SJSA1 (cell line): ENCODE measurements around the gene EMP3. TPM values are rescaled to one million over a fixed set of nuclear protein-coding genes. Genes with fewer than 3 reads are reported as not detected.

Source experiments
- DNase-seq, 2 experiments: peaks; one replicate each; pipeline ENCODE4 v3.0.0-alpha.2; 2015 to 2020; ENCODE audit warnings: low spot score in 2 of 2, low read depth in 1 of 2
- H3K27ac ChIP-seq: fragments of 250-450 bp; sonication (Bioruptor Pico); 2 replicates; pipeline ENCODE4 v1.5.1; 2020; ENCODE audit warnings: mild to moderate bottlenecking, moderate library complexity
- H3K27me3 ChIP-seq: fragments of 250-450 bp; sonication (Bioruptor Pico); replicated peaks from 2 replicates; pipeline ENCODE4 v1.5.1; 2020; ENCODE audit warnings: mild to moderate bottlenecking, moderate library complexity
- H3K36me3 ChIP-seq: fragments of 250-450 bp; sonication (Bioruptor Pico); 2 replicates; pipeline ENCODE4 v1.5.1; 2020; ENCODE audit warnings: mild to moderate bottlenecking
- H3K4me1 ChIP-seq: fragments of 250-450 bp; sonication (Bioruptor Pico); replicated peaks from 2 replicates; pipeline ENCODE4 v1.6.1; 2021; ENCODE audit warnings: mild to moderate bottlenecking
- H3K4me3 ChIP-seq: fragments of 250-450 bp; sonication (Bioruptor Pico); 2 replicates; pipeline ENCODE4 v1.5.1; 2020; ENCODE audit warnings: mild to moderate bottlenecking
- H3K9me3 ChIP-seq: fragments of 250-450 bp; sonication (Bioruptor Pico); replicated peaks from 2 replicates; pipeline ENCODE4 v1.5.1; 2020; ENCODE audit warnings: mild to moderate bottlenecking
- total RNA-seq: library from RNA; depleted of rRNA; stranded (reverse); fragments of >200 nt; shearing (Covaris generic); gene quantifications from 2 replicates; pipeline ENCODE4 v1.2.3, GENCODE V29; 2014

Gene EMP3
- total RNA-seq, 1 experiment from 2014 or later, result 62.2 TPM

- H3K36me3 ChIP-seq, result peaks cover 55% of the 10 kb centered on the region
- no peak for DNase-seq
- H3K4me1 ChIP-seq, result peaks cover 43% of the 10 kb centered on the region
- H3K27ac ChIP-seq, result no peak overlapping the region
- H3K4me3 ChIP-seq, result no peak overlapping the region
- H3K27me3 ChIP-seq, result no peaks in the 10 kb centered on the region
- H3K9me3 ChIP-seq, result no peaks in the 10 kb centered on the region
These were observed 4.0 kb downstream of the EMP3 start for GRCh38 chr19:48329167-48329891.

DNA sequence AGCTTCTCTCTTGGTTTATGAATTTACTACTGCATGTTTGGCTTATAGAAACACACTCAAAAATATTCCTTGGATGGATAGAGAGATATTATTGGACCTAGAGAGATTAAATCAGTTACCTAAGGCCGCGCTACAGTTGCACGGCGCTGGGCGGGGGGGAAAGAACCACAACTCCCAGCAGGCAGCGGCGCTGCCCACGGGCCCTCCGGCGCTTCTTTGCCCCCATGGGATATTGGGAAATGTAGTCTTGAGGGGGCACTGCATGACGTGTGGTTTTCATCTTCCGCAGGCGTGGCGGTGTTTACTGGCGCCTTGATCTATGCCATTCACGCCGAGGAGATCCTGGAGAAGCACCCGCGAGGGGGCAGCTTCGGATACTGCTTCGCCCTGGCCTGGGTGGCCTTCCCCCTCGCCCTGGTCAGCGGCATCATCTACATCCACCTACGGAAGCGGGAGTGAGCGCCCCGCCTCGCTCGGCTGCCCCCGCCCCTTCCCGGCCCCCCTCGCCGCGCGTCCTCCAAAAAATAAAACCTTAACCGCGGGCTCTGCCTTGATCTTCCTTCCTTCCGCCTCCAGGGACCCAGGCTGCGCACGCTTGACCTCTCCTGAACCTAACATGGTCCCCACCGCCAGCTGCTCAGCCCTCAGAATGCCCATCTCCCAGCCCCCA, 4.8 kb downstream of the EMP3 start:
- Histone ChIP-seq H3K9me3 (no peaks in the 10 kb centered on the region), H3K27me3 (no peaks in the 10 kb centered on the region), H3K27ac (no peak overlapping the region), H3K4me3 (no peak overlapping the region), H3K4me1 (peaks cover 35% of the 10 kb centered on the region), H3K36me3 (peaks cover 55% of the 10 kb centered on the region)
- no peak for DNase-seq

DNA sequence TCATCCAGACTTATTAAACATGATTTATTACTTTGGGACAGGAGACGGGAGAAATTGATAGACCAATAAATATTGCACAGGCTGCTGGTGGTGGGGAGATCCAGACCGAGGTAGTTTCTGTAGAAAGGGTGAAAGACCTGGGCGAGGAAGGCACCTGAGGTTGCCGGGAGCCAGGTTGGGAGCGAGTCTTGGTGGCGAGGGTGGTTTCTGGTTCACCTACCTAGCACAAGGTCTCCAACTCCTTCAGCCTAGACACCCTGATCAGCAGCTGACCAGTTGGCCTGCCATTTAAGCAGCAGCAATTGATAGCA, 7.0 kb downstream of the EMP3 start:
- peaks cover 22% of the 10 kb centered on the region for H3K4me1 ChIP-seq
- H3K27me3 ChIP-seq, result no peaks in the 10 kb centered on the region
- H3K4me3 ChIP-seq, result no peak overlapping the region
- H3K9me3 ChIP-seq, result no peaks in the 10 kb centered on the region
- H3K36me3 ChIP-seq, result peaks cover 42% of the 10 kb centered on the region
- no peak for DNase-seq
- H3K27ac ChIP-seq, result no peak overlapping the region

DNA sequence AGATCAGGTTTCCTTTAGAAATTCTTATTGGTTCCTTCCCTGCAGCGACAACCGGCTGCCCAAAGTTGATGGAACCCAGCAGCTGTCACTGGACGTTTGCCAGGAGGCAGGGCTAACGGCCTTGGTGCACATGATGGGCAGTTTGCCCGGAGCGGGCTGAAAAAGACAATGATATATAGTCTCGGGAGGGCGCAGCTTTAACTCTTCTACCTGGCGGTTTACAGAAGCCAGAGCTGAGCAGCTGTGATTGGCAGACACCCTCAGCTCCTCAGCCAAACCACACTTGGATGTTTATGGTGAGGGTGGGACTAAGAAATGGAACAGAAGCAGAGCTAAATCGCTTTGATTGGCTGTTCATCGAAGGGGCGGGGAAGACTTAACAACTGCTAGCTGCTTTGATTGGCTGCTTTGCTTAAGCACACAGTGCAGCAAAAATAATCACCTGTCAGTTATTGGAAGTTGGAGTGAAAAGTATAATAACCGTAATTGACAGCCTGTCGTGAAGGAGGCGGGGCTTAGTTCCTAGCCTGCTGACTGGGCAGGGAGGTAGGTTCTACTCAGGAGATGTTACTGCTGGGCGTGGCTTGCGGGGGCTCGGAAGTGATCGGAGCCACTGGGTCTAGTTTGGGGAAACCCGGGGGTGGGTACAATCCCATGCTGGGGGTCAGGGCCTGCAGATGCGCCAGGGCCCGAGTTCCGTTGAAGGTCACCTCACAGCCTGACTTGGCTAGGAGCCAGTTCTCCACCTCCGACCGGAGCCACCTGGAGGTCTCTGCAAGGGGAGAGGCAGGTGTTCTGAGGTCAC, 7.5 kb downstream of the EMP3 start:
- H3K9me3 ChIP-seq, result no peaks in the 10 kb centered on the region

GRCh38 chr19:48333467-48334384, 8.4 kb downstream of the EMP3 start:
- Histone ChIP-seq H3K27ac (no peak overlapping the region), H3K9me3 (no peaks in the 10 kb centered on the region), H3K27me3 (no peaks in the 10 kb centered on the region), H3K36me3 (peaks cover 31% of the 10 kb centered on the region), H3K4me3 (peak overlapping the region; percentile 43), H3K4me1 (peaks cover 22% of the 10 kb centered on the region)
- peak; percentile 76 to 93 for DNase-seq

More for the DNA sequence above, 7.5 kb downstream of the EMP3 start:
- peaks cover 37% of the 10 kb centered on the region for H3K36me3 ChIP-seq
- no peak overlapping the region for H3K27ac ChIP-seq
- DNase-seq, result peak; percentile 86 to 87
- no peaks in the 10 kb centered on the region for H3K27me3 ChIP-seq
- peak overlapping the region; percentile 43 for H3K4me3 ChIP-seq
- H3K4me1 ChIP-seq, result peaks cover 22% of the 10 kb centered on the region

GRCh38 chr19:48338253-48338755, 13.0 kb downstream of the EMP3 start:
- Histone ChIP-seq H3K4me3 (no peak overlapping the region), H3K4me1 (peaks cover 7% of the 10 kb centered on the region), H3K27ac (no peak overlapping the region), H3K36me3 (no peaks in the 10 kb centered on the region), H3K27me3 (no peaks in the 10 kb centered on the region), H3K9me3 (no peaks in the 10 kb centered on the region)
- no peak for DNase-seq

GRCh38 chr19:48338802-48339503, 13.6 kb downstream of the EMP3 start:
- Histone ChIP-seq H3K27ac (no peak overlapping the region), H3K9me3 (no peaks in the 10 kb centered on the region)

GRCh38 chr19:48340995-48341394, 15.6 kb downstream of the EMP3 start:
- no peak for DNase-seq
- no peak overlapping the region for H3K27ac ChIP-seq
- H3K4me3 ChIP-seq, result no peak overlapping the region
- H3K36me3 ChIP-seq, result no peaks in the 10 kb centered on the region
- no peaks in the 10 kb centered on the region for H3K4me1 ChIP-seq
- H3K9me3 ChIP-seq, result no peaks in the 10 kb centered on the region
- H3K27me3 ChIP-seq, result no peaks in the 10 kb centered on the region

More at GRCh38 chr19:48338802-48339503, 13.6 kb downstream of the EMP3 start:
- no peak for DNase-seq
- Histone ChIP-seq H3K36me3 (no peaks in the 10 kb centered on the region), H3K4me1 (peaks cover 3% of the 10 kb centered on the region; the same call in 1 of the 2 replicates), H3K27me3 (no peaks in the 10 kb centered on the region), H3K4me3 (no peak overlapping the region)

DNA sequence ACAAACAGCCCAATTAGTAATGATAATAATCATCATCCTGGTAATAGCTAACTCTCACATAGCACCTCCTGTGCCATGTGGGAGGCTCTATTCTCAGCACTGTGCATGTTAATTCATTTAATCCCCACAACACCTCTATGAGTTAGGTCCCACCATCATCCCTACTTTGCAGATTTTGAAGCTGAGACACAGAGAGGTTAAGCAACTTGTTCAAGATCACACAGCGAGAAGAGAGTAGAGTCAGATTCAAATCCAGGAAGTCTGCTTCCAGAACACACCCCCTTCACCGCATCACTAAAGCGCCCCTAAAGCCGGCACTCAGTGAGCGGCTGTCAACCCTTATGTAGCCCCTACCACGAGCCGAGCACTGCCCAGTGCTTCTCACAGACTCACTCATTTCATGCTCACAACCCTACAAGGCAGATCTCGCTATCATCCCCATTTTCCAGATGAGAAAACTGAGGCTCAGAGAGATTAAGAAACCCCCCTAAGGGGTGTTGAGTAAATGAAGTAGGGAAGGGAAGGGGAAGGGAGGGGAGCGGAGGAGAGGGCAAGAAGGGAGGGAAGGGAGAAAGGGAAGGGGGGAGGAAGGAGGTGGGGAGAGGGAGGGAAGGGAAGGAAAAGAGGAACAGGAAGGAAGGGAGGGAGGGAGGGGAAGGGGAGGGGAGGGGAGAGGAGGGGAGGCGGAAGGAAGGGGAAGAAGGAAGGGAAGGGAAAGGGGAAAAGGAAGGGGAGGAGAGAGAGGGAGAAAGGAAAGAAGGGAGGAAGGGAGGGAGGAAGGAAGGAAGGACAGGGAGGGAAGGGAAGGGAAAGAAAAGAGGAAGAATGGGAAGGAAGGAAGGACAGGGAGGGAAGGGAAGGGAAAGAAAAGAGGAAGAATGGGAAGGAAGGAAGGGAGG, 16.4 kb downstream of the EMP3 start:
- DNase-seq, result no peak
- no peak overlapping the region for H3K27ac ChIP-seq
- H3K27me3 ChIP-seq, result no peaks in the 10 kb centered on the region
- H3K36me3 ChIP-seq, result no peaks in the 10 kb centered on the region
- no peak overlapping the region for H3K4me3 ChIP-seq
- H3K4me1 ChIP-seq, result no peaks in the 10 kb centered on the region
- no peaks in the 10 kb centered on the region for H3K9me3 ChIP-seq

DNA sequence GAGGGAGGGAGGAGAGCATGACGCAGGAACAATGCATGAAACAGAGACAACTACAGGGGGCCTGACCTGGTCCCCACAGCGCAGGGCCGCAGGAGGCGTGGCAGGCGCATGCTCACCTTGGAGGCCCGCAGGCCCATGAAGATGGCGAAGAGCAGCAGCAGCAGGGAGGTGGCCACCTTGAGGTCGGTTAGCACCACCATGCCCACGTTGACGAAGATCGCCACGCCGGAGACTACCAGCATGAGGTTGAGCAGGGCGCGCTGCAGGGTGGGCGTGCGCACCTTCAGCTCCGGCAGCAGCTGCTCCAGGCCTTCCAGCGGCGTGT, 17.0 kb downstream of the EMP3 start:
- Histone ChIP-seq H3K4me1 (no peaks in the 10 kb centered on the region), H3K27me3 (no peaks in the 10 kb centered on the region), H3K27ac (no peak overlapping the region), H3K4me3 (no peak overlapping the region), H3K36me3 (no peaks in the 10 kb centered on the region), H3K9me3 (no peaks in the 10 kb centered on the region)
- no peak for DNase-seq

DNA sequence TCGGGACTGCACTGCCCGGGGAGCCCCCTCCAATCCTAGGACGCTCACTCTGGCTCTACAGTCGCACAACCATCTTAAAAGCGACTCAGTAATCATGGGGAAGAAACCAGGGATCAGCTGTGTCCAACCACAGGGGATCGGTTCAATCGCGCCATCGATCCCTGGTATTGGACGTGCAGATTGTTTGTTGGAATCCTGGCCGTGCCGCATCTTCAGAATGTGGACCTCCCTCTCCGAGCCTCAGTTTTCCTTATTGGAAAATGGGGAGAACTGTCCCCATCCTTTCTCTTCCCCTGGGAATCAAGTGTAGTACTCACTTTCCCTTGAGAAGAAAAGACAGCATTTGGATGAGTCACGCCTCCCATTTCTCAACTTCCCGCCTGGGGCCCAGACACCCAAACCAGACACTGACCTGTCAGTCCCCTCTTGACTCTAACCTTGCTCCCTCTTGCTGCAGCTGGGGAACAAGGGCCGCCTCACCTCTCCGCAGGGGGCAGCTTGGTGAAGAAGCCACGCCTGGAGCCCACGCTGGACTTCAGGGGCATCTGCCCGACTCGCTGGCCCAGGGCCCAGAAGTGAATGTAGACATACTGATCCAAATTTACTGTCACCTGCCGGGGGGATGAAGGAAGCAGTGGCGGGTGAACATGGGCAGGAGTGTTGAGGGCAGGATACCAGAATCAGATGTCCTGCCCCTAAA, 17.6 kb downstream of the EMP3 start:
- Histone ChIP-seq H3K4me3 (no peak overlapping the region), H3K27ac (no peak overlapping the region), H3K27me3 (no peaks in the 10 kb centered on the region), H3K36me3 (no peaks in the 10 kb centered on the region), H3K9me3 (no peaks in the 10 kb centered on the region), H3K4me1 (no peaks in the 10 kb centered on the region)
- DNase-seq, result no peak

DNA sequence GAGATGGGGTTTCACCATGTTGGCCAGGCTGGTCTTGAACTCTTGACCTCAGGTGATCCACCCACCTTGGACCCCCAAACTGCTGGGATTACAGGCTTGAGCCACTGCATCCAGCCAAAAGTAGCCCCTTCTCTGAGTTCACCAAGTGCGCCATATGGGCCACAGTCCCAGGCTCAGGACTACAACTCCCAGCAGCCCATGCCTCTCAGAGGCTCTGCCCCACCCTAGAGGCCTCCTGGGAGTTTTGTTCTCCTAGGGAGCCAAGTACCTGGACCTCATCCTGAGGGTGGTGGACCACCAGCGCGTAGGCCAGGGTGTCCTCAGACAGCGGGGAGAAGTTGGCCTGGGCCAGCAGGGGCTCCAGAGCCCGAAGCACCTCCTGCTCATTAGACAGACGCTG, 19.5 kb downstream of the EMP3 start:
- Histone ChIP-seq H3K4me1 (no peaks in the 10 kb centered on the region), H3K4me3 (no peak overlapping the region), H3K36me3 (no peaks in the 10 kb centered on the region), H3K27me3 (no peaks in the 10 kb centered on the region), H3K27ac (no peak overlapping the region), H3K9me3 (no peaks in the 10 kb centered on the region)
- DNase-seq, result no peak
